Measurements from ENCODE around the gene SMARCA1.

DNA sequence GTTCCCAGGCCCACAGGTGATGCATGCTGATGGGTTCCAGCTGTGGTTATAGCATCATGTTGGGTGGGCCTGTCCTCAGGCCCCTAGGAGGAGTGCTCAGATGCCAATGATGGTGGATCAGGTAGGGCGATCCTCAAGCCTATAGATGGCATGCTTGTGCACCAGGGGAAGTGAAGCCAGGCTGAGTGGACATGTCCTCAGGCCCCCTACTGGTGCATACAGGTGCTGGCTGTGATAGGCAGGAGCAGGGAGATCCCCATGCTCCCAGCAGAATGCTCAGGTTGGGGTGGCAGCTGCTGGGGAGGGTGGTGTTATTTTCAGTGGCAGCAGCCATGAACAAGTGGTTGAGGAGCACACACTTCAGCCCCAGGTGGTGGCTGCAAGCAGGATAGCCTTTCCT is 96.0 kb downstream of the SMARCA1 start:
- TF ChIP-seq ZNF274 (IDR thresholded peaks at IDR 0.05; ENCODE audit: low read depth, low read length) (no peak), SUZ12 (IDR thresholded peaks at IDR 0.05; ENCODE audit: extremely low read depth, insufficient read depth, insufficient read length) (no peak)

Data from NT2/D1 (cell line).